Measurements from ENCODE around the gene SLC3A2. TPM values are rescaled to one million over a fixed set of nuclear protein-coding genes. Genes with fewer than 3 reads are reported as not detected.

Gene SLC3A2
- total and polyA plus RNA-seq, 8 donors, result 66.9 to 331 (median 75.1) TPM

- FAIRE-seq (no peak), ATAC-seq (peak; percentile 50 to 85 (median 69)), DNase-seq (peak; percentile 30 to 70 (median 62))
- intact Hi-C loops (cut with DNase I), result no loop called here
- Histone ChIP-seq H3K4me1 (peaks cover 0 to 6% (median 0%) of the 10 kb centered on the region in 3 donors), H3K9me3 (no peaks in the 10 kb centered on the region), H3K36me3 (no peaks in the 10 kb centered on the region), H3K27me3 (peaks cover 0 to 12% (median 4%) of the 10 kb centered on the region in 4 donors), H3K4me3 (peak within 1 kb of the TSS in 2 of 4 donors; percentile 27 to 36), H3K27ac (no peak within 1 kb of the TSS)
- WGBS, 2 donors, result 8 to 12% methylated on average over 9 of the region's 9 CpGs
- TF ChIP-seq CTCF (IDR thresholded peaks at IDR 0.05), result no peak
These were observed 40.5 kb downstream of the SLC3A2 start, which contains the start of gene CHRM1 for GRCh38 chr11:62921201-62921572. TSS of gene CHRM1 (minus strand) at chr11:62921363. CDS start at chr11:62911100, 10,263 bp downstream.

DNA sequence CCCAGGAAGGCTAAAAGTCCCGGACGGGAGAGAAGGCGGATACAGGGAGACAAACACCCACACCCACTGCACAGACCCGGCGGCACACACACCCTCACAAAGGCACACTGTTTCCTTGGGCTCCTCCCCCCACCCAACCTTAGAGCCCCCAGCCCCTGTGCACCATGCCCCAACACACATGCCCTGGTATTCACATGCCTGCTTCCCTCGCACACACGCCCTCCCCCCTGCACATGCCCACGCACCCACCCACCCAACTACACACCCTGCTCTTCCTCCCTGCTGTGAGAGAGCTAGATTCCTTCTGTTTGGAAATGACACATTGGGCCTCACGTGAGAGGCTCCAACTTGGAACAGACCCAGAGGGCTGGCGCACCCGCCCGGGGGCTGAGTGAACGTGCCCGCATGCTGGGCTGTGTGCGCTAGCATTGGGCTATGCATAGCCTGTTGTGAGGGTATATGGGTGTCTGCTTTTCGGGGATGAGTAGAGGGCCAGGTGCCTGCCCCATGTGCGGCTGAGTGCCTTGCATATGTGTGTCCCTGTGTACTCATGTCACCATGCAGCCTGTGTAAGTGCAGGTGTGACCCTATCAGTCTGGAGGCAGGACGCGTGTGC, 41.0 kb downstream of the SLC3A2 start:
- 7 to 10% methylated on average over 19 of the region's 19 CpGs for WGBS, 2 donors
- Histone ChIP-seq H3K27ac (no peak overlapping the region), H3K27me3 (peaks cover 0 to 12% (median 4%) of the 10 kb centered on the region in 4 donors), H3K4me3 (peak overlapping the region in 2 of 4 donors; percentile 27 to 36), H3K4me1 (peaks cover 0 to 6% (median 0%) of the 10 kb centered on the region in 3 donors), H3K36me3 (no peaks in the 10 kb centered on the region), H3K9me3 (no peaks in the 10 kb centered on the region)
- peak in 4 of 6 donors; percentile 46 to 75 (median 70) for DNase-seq
- FAIRE-seq, result no peak
- intact Hi-C loops (cut with DNase I), result no loop called here
- TF ChIP-seq CTCF (IDR thresholded peaks at IDR 0.05), result no peak
- peak; percentile 73 to 79 (median 74) for ATAC-seq

GRCh38 chr11:62922189-62922589, 41.5 kb downstream of the SLC3A2 start:
- intact Hi-C loops (cut with DNase I), result no loop called here
- TF ChIP-seq CTCF (IDR thresholded peaks at IDR 0.05), result no peak
- Histone ChIP-seq H3K27ac (no peak overlapping the region), H3K27me3 (peaks cover 0 to 12% (median 4%) of the 10 kb centered on the region in 4 donors), H3K9me3 (no peaks in the 10 kb centered on the region), H3K36me3 (no peaks in the 10 kb centered on the region), H3K4me3 (no peak overlapping the region), H3K4me1 (peaks cover 0 to 6% (median 0%) of the 10 kb centered on the region in 3 donors)
- DNase-seq (no peak), ATAC-seq (no peak), FAIRE-seq (no peak)
- 44 to 47% methylated on average over 4 of the region's 4 CpGs for WGBS, 2 donors

- WGBS, 2 donors, result 66 to 78% methylated on average over 24 of the region's 24 CpGs
- Histone ChIP-seq H3K27me3 (peaks cover 0 to 12% (median 4%) of the 10 kb centered on the region in 4 donors), H3K36me3 (no peaks in the 10 kb centered on the region), H3K27ac (no peak overlapping the region), H3K4me1 (peaks cover 0 to 6% (median 0%) of the 10 kb centered on the region in 3 donors), H3K9me3 (no peaks in the 10 kb centered on the region), H3K4me3 (no peak overlapping the region)
- TF ChIP-seq CTCF (IDR thresholded peaks at IDR 0.05), result no peak
- intact Hi-C loops (cut with DNase I), result no loop called here
- DNase-seq (peak in 1 of 6 donors; percentile 70), FAIRE-seq (no peak), ATAC-seq (no peak)
These were observed 42.1 kb downstream of the SLC3A2 start for GRCh38 chr11:62922653-62923431.

All from pancreas (tissue), 10 donors.